ENCODE results near the gene MRPS31. TPM values are rescaled to one million over a fixed set of nuclear protein-coding genes. Genes with fewer than 3 reads are reported as not detected.
A peak's percentile ranks its signal among the peaks of the same experiment; 100 is the strongest.
"Not testable (repeated sequence)": the region's sequence is repeated elsewhere in the genome, so short reads cannot be mapped to it uniquely, and the experiment has no call there.

The MRPS31 gene
- total RNA-seq, 8 experiments from 2014 or later, result 22.4 to 35.7 (median 30.7) TPM

DNA sequence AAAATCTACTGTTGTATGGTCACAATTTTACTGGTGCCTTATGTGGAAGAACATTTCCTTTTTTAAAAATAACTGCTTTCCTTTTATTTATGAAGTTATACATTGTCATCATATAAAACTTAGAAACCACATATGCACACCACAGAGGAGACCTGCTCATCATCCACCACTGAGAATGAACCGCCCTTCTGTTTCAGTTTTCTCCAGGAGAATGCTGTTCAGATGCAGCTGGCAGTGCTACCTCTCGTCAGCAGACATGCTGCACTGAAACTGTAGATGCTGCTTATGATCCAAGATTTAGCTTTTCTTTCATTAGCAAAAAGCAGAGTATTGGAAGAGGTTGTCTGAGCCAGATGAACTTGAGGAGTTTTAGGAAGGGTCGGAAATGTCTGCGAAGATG lies 28.5 kb upstream of the MRPS31 start:
- no peak for ATAC-seq (replicated peaks in 6 of 8)
- Histone ChIP-seq H3K27ac (no peak overlapping the region), H3K4me3 (no peak overlapping the region), H3K4me1 (replicated peaks in 1 of 2) (peaks cover 0 to 2% of the 10 kb centered on the region in 2 donors)
- WGBS, 10 experiments, result 94 to 100% (median 98%) methylated on average over 1 to 4 of the region's 4 CpGs; no CpG with 5 or more reads in 1 of the 10 experiments
- in situ Hi-C loops (cut with MboI; ENCODE audit: low pct_unique_long_range_greater_than_20kb in 2 of 9, low sequenced_read_pairs in 9 of 9, unreplicated experiment in 9 of 9), result loop anchor here in 1 of 9 experiments (25.0 kb wide), 1 partner anchor 263 kb away; the partner anchor contains the start of gene WBP4

GRCh38 chr13:40798380-40798779 lies 27.4 kb upstream of the MRPS31 start:
- in situ Hi-C loops (cut with MboI; ENCODE audit: low pct_unique_long_range_greater_than_20kb in 2 of 9, low sequenced_read_pairs in 9 of 9, unreplicated experiment in 9 of 9), result loop anchor here in 1 of 9 experiments (25.0 kb wide), 1 partner anchor 264 kb away; the partner anchor contains the start of gene WBP4
- no peak for ATAC-seq (replicated peaks in 6 of 8)
- Histone ChIP-seq H3K27ac (no peak overlapping the region), H3K4me3 (no peak overlapping the region), H3K4me1 (replicated peaks in 1 of 2) (peaks cover 0 to 2% of the 10 kb centered on the region in 2 donors)
- WGBS, 10 experiments, result 83 to 100% (median 95%) methylated on average over 2 to 9 of the region's 9 CpGs; no CpG with 5 or more reads in 2 of the 10 experiments

DNA sequence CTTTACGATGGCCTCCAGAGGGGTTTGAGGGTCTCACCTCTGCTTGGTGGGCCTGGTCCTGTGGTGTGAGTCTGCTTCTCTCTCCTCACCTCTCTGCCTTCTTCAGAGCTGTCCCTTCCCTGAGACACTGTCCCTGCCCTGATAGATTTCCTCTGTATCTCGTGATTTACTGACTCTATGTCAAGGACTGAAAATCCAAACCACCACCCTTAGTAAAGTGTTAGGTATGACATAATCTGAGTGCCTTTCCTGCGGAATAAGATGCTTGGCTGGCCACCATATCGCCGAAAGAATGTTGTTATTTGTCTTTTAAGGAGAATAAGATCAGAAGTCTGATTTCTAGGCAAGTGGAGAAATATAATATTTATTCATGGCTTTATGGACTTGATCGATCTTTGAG lies 25.7 kb upstream of the MRPS31 start:
- no peak for ATAC-seq (replicated peaks in 6 of 8)
- in situ Hi-C loops (cut with MboI; ENCODE audit: low pct_unique_long_range_greater_than_20kb in 2 of 9, low sequenced_read_pairs in 9 of 9, unreplicated experiment in 9 of 9), result loop anchor here in 1 of 9 experiments (25.0 kb wide), 1 partner anchor 266 kb away; the partner anchor contains the start of gene WBP4

GRCh38 chr13:40794414-40795368 lies 23.7 kb upstream of the MRPS31 start:
- in situ Hi-C loops (cut with MboI; ENCODE audit: low pct_unique_long_range_greater_than_20kb in 2 of 9, low sequenced_read_pairs in 9 of 9, unreplicated experiment in 9 of 9), result loop anchor here in 1 of 9 experiments (25.0 kb wide), 1 partner anchor 268 kb away; the partner anchor contains the start of gene WBP4
- H3K4me3 ChIP-seq, result no peak overlapping the region

More for the DNA sequence above, 25.7 kb upstream of the MRPS31 start:
- Histone ChIP-seq H3K4me1 (replicated peaks in 1 of 2) (peaks cover 0 to 2% of the 10 kb centered on the region in 2 donors), H3K27ac (no peak overlapping the region), H3K4me3 (no peak overlapping the region)
- WGBS, 10 experiments, result 80 to 100% (median 100%) methylated on average over 1 to 6 of the region's 6 CpGs; no CpG with 5 or more reads in 3 of the 10 experiments

DNA sequence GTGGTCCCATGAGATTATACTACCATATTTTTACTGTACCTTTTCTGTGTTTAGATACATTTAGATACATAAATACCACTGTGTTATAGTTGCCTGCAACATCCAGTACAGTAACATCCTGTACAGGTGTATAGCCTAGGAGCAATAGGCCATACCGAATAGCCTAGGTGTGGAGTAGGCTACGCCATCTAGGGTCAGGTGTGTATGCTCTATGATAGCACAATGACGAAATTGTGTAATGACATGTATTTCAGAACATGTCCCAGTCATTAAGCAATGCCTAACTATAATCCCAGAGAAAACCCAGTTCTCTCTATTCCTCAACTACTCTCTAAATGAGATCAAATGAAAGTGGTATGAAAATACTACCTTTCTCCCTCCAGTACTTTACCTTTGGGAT lies 22.3 kb upstream of the MRPS31 start:
- Histone ChIP-seq H3K27ac (no peak overlapping the region), H3K4me3 (no peak overlapping the region), H3K4me1 (replicated peaks in 1 of 2) (peaks cover 2 to 6% of the 10 kb centered on the region in 2 donors)
- ATAC-seq (replicated peaks in 6 of 8), result no peak
- WGBS, 10 experiments, result 83 to 100% (median 100%) methylated on average over 1 to 3 of the region's 3 CpGs; no CpG with 5 or more reads in 3 of the 10 experiments
- in situ Hi-C loops (cut with MboI; ENCODE audit: low pct_unique_long_range_greater_than_20kb in 2 of 9, low sequenced_read_pairs in 9 of 9, unreplicated experiment in 9 of 9), result loop anchor here in 1 of 9 experiments (25.0 kb wide), 1 partner anchor 269 kb away; the partner anchor contains the start of gene WBP4

More at GRCh38 chr13:40794414-40795368, 23.7 kb upstream of the MRPS31 start:
- Histone ChIP-seq H3K27ac (no peak overlapping the region), H3K4me1 (replicated peaks in 1 of 2) (peaks cover 2 to 6% of the 10 kb centered on the region in 2 donors)
- WGBS, 10 experiments, result 42 to 100% (median 100%) methylated on average over 1 to 5 of the region's 13 CpGs; no CpG with 5 or more reads in 7 of the 10 experiments
- ATAC-seq (replicated peaks in 6 of 8), result no peak

DNA sequence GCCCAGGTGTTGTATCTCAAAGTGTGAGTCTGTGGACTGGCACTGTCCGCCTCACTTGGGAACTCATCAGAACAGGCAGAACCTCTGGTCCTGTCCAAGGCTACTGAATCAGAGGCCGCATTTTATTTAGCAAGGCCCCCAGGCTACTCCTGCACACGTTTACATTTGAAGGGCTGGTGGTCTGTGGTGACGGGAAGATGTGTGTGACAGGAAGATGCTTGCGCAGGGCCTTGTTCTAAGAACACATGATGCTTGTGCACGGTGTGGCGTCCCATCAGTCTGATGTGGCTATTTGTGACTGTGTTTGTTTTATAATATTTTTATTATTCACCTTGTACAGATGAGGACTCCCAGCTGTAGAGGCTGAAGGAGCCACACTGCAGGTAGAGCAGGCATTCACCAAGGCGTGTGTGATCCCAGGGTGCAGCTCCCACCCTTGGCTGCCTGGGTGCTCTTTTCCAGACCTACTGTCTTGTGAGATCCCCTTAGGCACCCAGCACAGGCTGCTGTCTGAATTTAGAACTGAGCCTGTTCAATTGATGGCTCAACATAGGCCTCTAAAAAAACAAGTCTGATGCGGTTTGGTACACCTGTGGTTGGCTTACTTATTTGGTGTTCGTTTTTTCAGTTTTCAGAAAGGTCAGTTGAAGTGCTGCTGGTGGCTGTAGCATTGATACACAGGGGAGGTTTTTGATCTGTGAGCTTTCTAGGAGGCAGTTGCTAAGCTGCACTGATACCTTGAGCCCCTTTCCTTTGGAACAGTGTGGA lies 21.5 kb upstream of the MRPS31 start:
- no peak for ATAC-seq (replicated peaks in 6 of 8)
- in situ Hi-C loops (cut with MboI; ENCODE audit: low pct_unique_long_range_greater_than_20kb in 2 of 9, low sequenced_read_pairs in 9 of 9, unreplicated experiment in 9 of 9), result loop anchor here in 1 of 9 experiments (25.0 kb wide), 1 partner anchor 270 kb away; the partner anchor contains the start of gene WBP4
- Histone ChIP-seq H3K4me1 (replicated peaks in 1 of 2) (peaks cover 2 to 6% of the 10 kb centered on the region in 2 donors), H3K4me3 (no peak overlapping the region), H3K27ac (no peak overlapping the region)
- 60 to 100% (median 97%) methylated on average over 1 to 5 of the region's 10 CpGs; no CpG with 5 or more reads in 2 of the 10 experiments for WGBS, 10 experiments

GRCh38 chr13:40790154-40790616 lies 19.2 kb upstream of the MRPS31 start:
- ATAC-seq (replicated peaks in 6 of 8), result peak in 2 of 8 experiments; percentile 6 to 8
- 0 to 33% (median 12%) methylated on average over 1 to 6 of the region's 9 CpGs; no CpG with 5 or more reads in 2 of the 10 experiments for WGBS, 10 experiments
- peaks cover 2 to 6% of the 10 kb centered on the region in 2 donors for H3K4me1 ChIP-seq (replicated peaks in 1 of 2)
- H3K4me3 ChIP-seq, result peak overlapping the region; percentile 55 to 77 (median 65)
- in situ Hi-C loops (cut with MboI; ENCODE audit: low pct_unique_long_range_greater_than_20kb in 2 of 9, low sequenced_read_pairs in 9 of 9, unreplicated experiment in 9 of 9), result loop anchor here in 1 of 9 experiments (25.0 kb wide), 1 partner anchor 272 kb away; the partner anchor contains the start of gene WBP4
- H3K27ac ChIP-seq, result peak overlapping the region; percentile 87 to 91

DNA sequence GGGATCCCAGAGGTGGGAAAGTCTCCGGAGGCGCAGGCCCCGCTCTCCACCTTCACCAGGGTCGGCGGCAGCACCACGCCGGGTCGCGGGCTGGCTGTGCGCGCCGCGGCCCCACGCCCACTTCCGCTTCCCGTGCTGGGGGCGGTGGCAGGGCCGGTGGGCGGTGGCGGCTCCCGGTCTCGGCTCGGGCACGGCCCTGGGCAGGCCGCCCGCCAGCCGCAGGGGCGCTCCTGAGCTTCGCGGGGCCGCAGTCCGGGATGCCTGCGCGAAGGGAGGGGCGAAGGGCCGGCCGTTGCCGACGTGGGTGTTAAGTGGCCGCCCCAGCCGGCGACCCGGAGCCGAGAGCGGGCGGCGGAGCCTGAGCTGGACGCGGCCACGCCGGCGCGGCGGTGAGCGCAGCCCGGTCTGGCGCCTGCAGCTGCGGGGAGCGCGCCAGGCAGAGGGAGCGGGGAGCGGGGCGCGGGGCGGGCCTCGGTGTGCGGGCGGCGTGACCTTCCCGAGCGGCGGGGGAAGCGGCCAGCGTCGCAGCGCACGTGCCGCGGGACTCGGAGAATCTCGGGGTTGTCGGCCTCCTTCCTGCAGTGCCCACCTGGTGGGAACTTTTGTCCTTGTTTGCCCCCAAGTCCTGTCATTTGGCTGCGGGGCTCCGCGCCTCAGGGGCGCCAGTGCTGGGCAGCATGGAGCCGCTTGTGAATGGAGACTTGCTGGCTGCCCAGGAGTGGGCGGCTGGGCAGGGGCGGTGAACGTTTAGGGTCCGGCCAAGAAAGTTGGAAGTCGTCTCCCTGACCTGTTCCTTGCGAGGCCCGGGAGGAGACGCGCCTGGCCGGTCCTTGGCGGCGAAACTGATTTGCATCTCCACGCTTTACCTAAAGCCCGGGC lies 18.5 kb upstream of the MRPS31 start, which contains the start of gene SLC25A15:
Gene SLC25A15, plus strand, starts transcription at position 337 of the 879 bp plus-strand sequence. CDS start 3,616 bp downstream, outside the sequence.
- WGBS, 10 experiments, result 0% methylated on average over 1 to 19 of the region's 101 CpGs; no CpG with 5 or more reads in 7 of the 10 experiments
- H3K4me1 ChIP-seq (replicated peaks in 1 of 2), result peaks cover under 1 to 6% of the 10 kb centered on the region in 2 donors
- in situ Hi-C loops (cut with MboI; ENCODE audit: low pct_unique_long_range_greater_than_20kb in 2 of 9, low sequenced_read_pairs in 9 of 9, unreplicated experiment in 9 of 9), result loop anchor here in 1 of 9 experiments (25.0 kb wide), 1 partner anchor 273 kb away; the partner anchor contains the start of gene WBP4
- peak within 1 kb of the TSS; percentile 55 to 77 (median 65) for H3K4me3 ChIP-seq
- ATAC-seq (replicated peaks in 6 of 8), result peak; percentile 91 to 96 (median 94)
- peak within 1 kb of the TSS; percentile 87 to 91 for H3K27ac ChIP-seq

DNA sequence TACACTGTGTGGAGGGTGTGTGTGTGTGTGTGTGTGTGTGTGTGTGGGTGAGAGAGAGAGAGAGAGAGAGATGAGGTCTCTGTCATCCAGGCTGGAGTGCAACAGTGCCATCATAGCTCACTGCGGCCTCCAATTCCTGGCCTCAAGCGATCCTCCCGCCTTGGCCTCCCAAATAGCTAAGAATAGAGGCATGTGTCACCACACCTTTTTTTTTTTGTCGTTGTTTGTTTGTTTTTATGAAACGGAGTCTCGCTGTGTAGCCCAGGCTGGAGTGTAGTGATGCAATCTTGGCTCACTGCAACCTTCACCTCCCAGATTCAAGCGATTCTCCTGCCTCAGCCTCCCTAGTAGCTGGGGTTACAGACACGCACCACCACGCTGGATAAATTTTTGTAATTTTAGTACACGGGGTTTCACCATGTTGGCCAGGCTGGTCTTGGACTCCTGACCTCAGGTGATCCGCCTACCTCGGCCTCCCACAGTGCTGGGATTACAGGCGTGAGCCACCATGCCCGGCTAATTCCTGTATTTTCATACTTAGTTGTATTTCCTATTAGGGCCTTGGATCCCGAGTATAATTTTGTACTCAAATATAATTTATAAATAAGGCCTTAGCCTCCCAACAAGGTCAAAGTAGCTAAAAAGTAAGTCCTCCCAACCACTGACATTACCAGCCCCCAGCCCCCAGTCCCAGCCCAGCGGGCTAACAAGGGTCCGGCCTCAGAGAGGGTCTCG lies 17.7 kb upstream of the MRPS31 start:
- WGBS, 10 experiments, result 44 to 85% (median 73%) methylated on average over 3 to 14 of the region's 18 CpGs; no CpG with 5 or more reads in 2 of the 10 experiments
- in situ Hi-C loops (cut with MboI; ENCODE audit: low pct_unique_long_range_greater_than_20kb in 2 of 9, low sequenced_read_pairs in 9 of 9, unreplicated experiment in 9 of 9), result loop anchor here in 1 of 9 experiments (25.0 kb wide), 1 partner anchor 274 kb away; the partner anchor contains the start of gene WBP4
- Histone ChIP-seq H3K4me3 (peak overlapping the region; percentile 55 to 77 (median 65)), H3K27ac (peak overlapping the region; percentile 87 to 91)
- not testable (repeated sequence) for ATAC-seq (replicated peaks in 6 of 8); H3K4me1 ChIP-seq (replicated peaks in 1 of 2)

DNA sequence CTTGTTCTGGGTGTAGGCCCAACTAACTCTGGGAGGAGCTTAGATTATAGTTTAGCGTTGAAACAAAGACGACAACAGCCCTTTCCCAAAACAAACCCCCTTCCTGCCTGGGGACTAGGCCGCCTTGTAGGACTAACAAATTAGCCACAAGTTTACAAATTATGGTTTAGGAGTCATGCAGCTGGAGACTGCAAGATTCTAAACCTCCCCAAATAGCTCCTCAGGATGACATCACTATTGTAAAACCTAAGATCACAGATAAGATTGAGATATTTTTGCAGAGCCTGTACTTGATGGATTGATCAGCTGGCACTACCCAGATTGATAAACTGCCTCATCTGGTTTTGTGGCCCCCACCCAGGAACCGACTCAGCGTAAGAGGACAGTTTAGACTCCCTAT lies 16.1 kb upstream of the MRPS31 start:
- in situ Hi-C loops (cut with MboI; ENCODE audit: low pct_unique_long_range_greater_than_20kb in 2 of 9, low sequenced_read_pairs in 9 of 9, unreplicated experiment in 9 of 9), result loop anchor here in 1 of 9 experiments (25.0 kb wide), 1 partner anchor 275 kb away; the partner anchor contains the start of gene WBP4
- ATAC-seq (replicated peaks in 6 of 8), result no peak
- H3K4me3 ChIP-seq, result no peak overlapping the region
- 17 to 93% (median 76%) methylated on average over 1 to 5 of the region's 5 CpGs; no CpG with 5 or more reads in 2 of the 10 experiments for WGBS, 10 experiments
- H3K27ac ChIP-seq, result no peak overlapping the region
- peaks cover 0 to 6% of the 10 kb centered on the region in 2 donors for H3K4me1 ChIP-seq (replicated peaks in 1 of 2)

Measured in motor neuron (in vitro differentiated cells).